Ascending aorta (tissue), 2 donors: Measurements from ENCODE around the gene ADGRF4. TPM values are rescaled to one million over a fixed set of nuclear protein-coding genes. Genes with fewer than 3 reads are reported as not detected.

Experiments used
- DNase-seq, 2 donors: peaks; one replicate each; pipeline ENCODE4 v3.0.0-alpha.2; 2019; ENCODE audit warnings: low spot score in 2 of 2
- H3K27ac ChIP-seq, 2 donors: fragments of 200-600 bp; sonication (generic); one replicate each; pipeline ENCODE4 v1.5.1; 2016 to 2017; ENCODE audit warnings: mild to moderate bottlenecking in 1 of 2
- H3K27me3 ChIP-seq: fragments of 200-600 bp; sonication (generic); one replicate; pipeline ENCODE4 v1.5.1; 2017
- H3K36me3 ChIP-seq, 2 donors: fragments of 200-600 bp; sonication (generic); one replicate each; pipeline ENCODE4 v1.5.1; 2016
- H3K4me1 ChIP-seq, 2 donors: fragments of 200-600 bp; sonication (generic); one replicate each; pipeline ENCODE4 v1.5.1; 2016 to 2017; ENCODE audit warnings: mild to moderate bottlenecking in 1 of 2
- H3K4me3 ChIP-seq, 2 donors: fragments of 200-600 bp; sonication (generic); one replicate each; pipeline ENCODE4 v1.5.1; 2016 to 2017; ENCODE audit warnings: mild to moderate bottlenecking in 1 of 2
- H3K9me3 ChIP-seq, 2 donors: fragments of 200-600 bp; sonication (generic); one replicate each; pipeline ENCODE4 v1.5.1; 2016
- CTCF ChIP-seq, 3 experiments: fragments of 200-600 bp in 2 of 3; fragments of 450-650 bp in 1 of 3; sonication (generic) in 2 of 3; IDR thresholded peaks; one replicate each; pipeline ENCODE4 v1.5.1; 2016 to 2019; ENCODE audit warnings: antibody characterized with exemption in 3 of 3, mild to moderate bottlenecking in 1 of 3, moderate library complexity in 1 of 3
- intact Hi-C: fragments of 100-400 bp; cut with DNase I; formaldehyde crosslinking; loops from one replicate; pipeline ENCODE4 v1.15.1; 2023
- total RNA-seq: library from RNA; depleted of rRNA; stranded (reverse); fragments of >200 nt; gene quantifications from one replicate; pipeline ENCODE4 v1.1.0, GENCODE V29; 2016

ADGRF4 gene
- total RNA-seq, 1 donor from 2014 or later = not detected

- no peak for DNase-seq
- TF ChIP-seq CTCF (IDR thresholded peaks at IDR 0.05) = no peak
- Histone ChIP-seq H3K27me3 (no peaks in the 10 kb centered on the region), H3K27ac (no peak overlapping the region), H3K4me1 (no peaks in the 10 kb centered on the region), H3K9me3 (no peaks in the 10 kb centered on the region), H3K36me3 (no peaks in the 10 kb centered on the region), H3K4me3 (no peak overlapping the region)
- intact Hi-C loops = no loop called here
These were observed 17.8 kb downstream of the ADGRF4 start for GRCh38 chr6:47716207-47716606.

GRCh38 chr6:47718571-47718970 is 20.2 kb downstream of the ADGRF4 start:
- no peak for TF ChIP-seq CTCF (IDR thresholded peaks at IDR 0.05)
- Histone ChIP-seq H3K4me1 (no peaks in the 10 kb centered on the region), H3K27ac (no peak overlapping the region), H3K9me3 (no peaks in the 10 kb centered on the region), H3K36me3 (no peaks in the 10 kb centered on the region), H3K27me3 (no peaks in the 10 kb centered on the region), H3K4me3 (no peak overlapping the region)
- DNase-seq = no peak
- intact Hi-C loops = no loop called here

- H3K27me3 ChIP-seq = no peaks in the 10 kb centered on the region
- TF ChIP-seq CTCF (IDR thresholded peaks at IDR 0.05) = no peak
- no peak overlapping the region for H3K4me3 ChIP-seq
- H3K36me3 ChIP-seq = no peaks in the 10 kb centered on the region
- intact Hi-C loops = no loop called here
- no peak overlapping the region for H3K27ac ChIP-seq
- no peaks in the 10 kb centered on the region for H3K9me3 ChIP-seq
- DNase-seq = no peak
- no peaks in the 10 kb centered on the region for H3K4me1 ChIP-seq
These were observed 22.8 kb downstream of the ADGRF4 start for GRCh38 chr6:47721189-47721588.

GRCh38 chr6:47722194-47722593 is 23.8 kb downstream of the ADGRF4 start:
- Histone ChIP-seq H3K27ac (no peak overlapping the region), H3K4me3 (no peak overlapping the region), H3K27me3 (no peaks in the 10 kb centered on the region), H3K9me3 (no peaks in the 10 kb centered on the region), H3K4me1 (no peaks in the 10 kb centered on the region), H3K36me3 (no peaks in the 10 kb centered on the region)
- intact Hi-C loops = no loop called here
- DNase-seq = no peak
- no peak for TF ChIP-seq CTCF (IDR thresholded peaks at IDR 0.05)

- intact Hi-C loops = no loop called here
- Histone ChIP-seq H3K4me1 (no peaks in the 10 kb centered on the region), H3K27me3 (no peaks in the 10 kb centered on the region), H3K9me3 (no peaks in the 10 kb centered on the region), H3K36me3 (no peaks in the 10 kb centered on the region), H3K4me3 (no peak overlapping the region), H3K27ac (no peak overlapping the region)
- DNase-seq = no peak
- TF ChIP-seq CTCF (IDR thresholded peaks at IDR 0.05) = no peak
These were observed 25.9 kb downstream of the ADGRF4 start for GRCh38 chr6:47724300-47724699.

- H3K4me3 ChIP-seq = no peak overlapping the region
- TF ChIP-seq CTCF (IDR thresholded peaks at IDR 0.05) = no peak
- intact Hi-C loops = no loop called here
These were observed 29.0 kb downstream of the ADGRF4 start for GRCh38 chr6:47727391-47727790.

More at GRCh38 chr6:47727391-47727790, 29.0 kb downstream of the ADGRF4 start:
- Histone ChIP-seq H3K4me1 (no peaks in the 10 kb centered on the region), H3K27ac (no peak overlapping the region), H3K9me3 (no peaks in the 10 kb centered on the region), H3K36me3 (no peaks in the 10 kb centered on the region), H3K27me3 (no peaks in the 10 kb centered on the region)
- DNase-seq = no peak
